GM19467 (cell line): ENCODE measurements around the gene ELANE.

Experiments
- ATAC-seq: cut with Tn5 transposase; IDR thresholded peaks from one replicate; pipeline ENCODE4 v1.9.1; 2021; ENCODE audit warnings: mild to moderate bottlenecking, moderate library complexity; ENCODE audit not compliant: unreplicated experiment

The ELANE gene

DNA sequence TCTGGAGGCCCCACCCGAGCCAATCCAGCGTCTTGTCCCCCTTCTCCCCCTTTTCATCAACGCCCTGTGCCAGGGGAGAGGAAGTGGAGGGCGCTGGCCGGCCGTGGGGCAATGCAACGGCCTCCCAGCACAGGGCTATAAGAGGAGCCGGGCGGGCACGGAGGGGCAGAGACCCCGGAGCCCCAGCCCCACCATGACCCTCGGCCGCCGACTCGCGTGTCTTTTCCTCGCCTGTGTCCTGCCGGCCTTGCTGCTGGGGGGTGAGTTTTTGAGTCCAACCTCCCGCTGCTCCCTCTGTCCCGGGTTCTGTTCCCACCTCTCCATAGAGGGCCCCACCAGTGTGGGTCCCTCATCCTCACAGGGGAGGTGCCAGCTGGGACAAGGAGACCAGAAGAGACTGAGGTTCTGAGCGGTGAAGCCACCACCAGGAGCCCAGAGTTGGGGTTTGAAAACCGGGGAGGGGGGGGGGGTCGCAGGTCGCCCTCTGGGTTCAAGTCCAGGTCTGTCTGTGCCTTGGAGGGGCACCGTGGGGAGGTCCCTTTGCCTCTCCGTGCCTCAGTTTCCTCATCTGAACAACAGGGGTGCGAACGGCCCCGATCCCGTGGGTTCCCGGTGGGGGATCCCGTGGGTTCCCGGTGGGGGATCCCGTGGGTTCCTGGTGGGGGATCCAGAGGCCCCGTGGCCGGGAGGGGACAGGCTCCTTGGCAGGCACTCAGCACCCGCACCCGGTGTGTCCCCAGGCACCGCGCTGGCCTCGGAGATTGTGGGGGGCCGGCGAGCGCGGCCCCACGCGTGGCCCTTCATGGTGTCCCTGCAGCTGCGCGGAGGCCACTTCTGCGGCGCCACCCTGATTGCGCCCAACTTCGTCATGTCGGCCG, at the start of gene ELANE:
TSS of gene ELANE (plus strand) at position 168 of the 878 bp plus-strand sequence. CDS start at position 194, 26 bp downstream.
- ATAC-seq: no peak

DNA sequence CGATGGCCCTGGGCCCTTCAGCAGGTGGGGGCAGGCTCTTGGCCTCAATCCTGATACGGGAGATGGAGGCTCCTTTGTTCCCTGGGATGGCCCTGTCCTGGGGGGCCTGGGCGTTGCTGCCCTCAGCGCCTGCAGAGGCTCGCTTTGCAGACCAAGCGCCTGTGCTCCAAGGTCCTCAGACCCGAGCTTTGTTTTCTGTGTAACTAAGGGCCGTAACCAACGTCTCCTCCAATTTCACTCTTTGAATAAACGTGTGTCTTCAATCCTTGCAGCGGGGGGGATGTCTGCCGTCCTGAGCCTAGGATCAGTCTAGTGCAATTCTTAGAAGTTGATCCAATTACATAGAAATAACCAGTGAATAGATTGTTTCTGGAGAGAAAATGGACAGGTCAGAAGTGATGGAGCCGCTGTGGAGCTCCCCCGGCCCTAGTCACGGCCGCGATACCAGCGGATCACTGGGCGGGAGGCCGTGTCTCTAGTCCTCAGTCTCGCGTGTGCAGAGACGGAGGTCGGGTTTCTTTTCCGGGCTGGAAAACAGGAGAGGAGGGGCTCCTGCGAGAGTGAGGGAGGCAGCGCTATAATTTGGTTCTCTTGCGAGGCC, 49.5 kb upstream of the ELANE start:
- no peak for ATAC-seq

DNA sequence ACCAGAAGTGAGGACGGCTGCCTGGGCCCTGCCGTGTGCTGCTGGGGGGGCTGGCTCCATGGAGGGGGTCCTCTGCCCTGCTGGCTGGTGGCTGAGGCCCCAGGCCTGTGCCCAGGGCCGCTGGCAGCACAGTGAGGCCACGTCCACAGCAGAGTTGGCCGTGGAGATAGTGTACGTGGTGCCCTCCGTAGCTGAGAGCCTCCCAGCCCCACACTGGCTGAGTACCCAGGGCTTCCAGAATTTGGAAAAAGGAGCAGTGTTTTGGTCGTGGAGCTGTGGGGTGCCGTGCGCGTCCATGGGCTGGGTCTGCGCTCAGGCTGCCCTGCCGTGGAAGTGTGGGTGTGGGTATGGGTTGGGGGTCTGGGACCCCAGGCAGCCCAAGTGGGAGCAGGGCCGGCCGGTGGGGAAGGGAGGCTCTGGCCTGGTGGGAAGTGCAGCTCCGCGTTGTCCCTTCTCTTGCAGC, 49.0 kb upstream of the ELANE start:
- ATAC-seq: no peak

DNA sequence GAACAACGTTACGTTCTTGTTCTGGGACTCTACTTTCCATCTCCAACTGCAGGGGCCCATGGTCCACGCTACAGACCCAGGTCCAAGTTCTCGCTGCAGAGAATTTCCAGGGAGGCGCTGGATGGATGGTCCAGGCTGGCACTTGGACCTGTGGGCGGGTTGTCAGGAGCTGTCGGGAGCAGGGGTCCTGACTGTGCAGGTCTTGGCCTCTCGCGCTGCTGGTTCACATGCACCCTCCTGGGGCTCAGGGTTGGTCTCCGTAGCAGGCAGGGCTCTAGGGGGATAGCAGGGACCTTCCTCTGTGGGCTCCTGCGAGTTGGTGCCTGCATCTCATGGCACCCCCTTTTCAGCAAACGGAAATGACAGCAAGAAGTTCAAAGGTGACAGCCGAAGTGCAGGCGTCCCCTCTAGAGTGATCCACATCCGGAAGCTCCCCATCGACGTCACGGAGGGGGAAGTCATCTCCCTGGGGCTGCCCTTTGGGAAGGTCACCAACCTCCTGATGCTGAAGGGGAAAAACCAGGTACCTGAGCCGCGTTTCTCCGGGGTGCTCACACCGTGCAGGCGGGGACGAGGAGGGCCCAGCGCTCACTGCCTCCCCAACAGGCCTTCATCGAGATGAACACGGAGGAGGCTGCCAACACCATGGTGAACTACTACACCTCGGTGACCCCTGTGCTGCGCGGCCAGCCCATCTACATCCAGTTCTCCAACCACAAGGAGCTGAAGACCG, 48.3 kb upstream of the ELANE start:
- no peak for ATAC-seq

DNA sequence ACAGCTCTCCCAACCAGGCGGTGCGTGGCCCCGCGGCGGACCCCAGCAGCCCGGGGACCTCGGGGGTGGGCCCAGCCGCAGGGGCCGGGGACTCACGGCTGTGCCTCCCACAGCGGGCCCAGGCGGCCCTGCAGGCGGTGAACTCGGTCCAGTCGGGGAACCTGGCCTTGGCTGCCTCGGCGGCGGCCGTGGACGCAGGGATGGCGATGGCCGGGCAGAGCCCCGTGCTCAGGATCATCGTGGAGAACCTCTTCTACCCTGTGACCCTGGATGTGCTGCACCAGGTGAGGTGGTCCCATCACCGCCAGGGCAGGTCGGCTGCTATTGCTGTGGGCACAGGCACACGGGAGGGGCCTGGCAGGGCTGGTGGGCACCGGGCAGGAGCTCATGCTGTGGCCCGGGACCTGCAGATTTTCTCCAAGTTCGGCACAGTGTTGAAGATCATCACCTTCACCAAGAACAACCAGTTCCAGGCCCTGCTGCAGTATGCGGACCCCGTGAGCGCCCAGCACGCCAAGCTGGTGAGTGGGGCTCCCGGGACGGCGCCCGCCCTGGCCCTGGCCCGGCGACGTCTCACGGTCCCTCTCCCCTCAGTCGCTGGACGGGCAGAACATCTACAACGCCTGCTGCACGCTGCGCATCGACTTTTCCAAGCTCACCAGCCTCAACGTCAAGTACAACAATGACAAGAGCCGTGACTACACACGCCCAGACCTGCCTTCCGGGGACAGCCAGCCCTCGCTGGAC, 47.5 kb upstream of the ELANE start:
- ATAC-seq: no peak

DNA sequence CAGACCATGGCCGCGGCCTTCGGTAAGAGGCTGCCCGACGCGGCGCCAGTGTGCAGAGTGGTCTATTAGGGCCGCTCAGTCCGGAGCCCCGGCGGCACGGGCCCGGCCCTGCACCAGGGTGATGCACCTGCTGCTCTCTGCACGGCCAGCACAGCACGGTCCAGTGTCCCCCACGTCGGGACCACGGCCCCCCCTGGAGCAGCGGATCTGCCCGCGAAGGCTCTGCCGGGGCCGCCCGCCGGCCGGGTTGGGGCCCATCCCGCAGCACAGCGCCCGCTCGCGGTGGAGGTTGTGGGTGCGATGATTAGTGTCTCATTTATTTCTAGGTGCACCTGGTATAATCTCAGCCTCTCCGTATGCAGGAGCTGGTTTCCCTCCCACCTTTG, 46.9 kb upstream of the ELANE start:
- ATAC-seq: no peak

DNA sequence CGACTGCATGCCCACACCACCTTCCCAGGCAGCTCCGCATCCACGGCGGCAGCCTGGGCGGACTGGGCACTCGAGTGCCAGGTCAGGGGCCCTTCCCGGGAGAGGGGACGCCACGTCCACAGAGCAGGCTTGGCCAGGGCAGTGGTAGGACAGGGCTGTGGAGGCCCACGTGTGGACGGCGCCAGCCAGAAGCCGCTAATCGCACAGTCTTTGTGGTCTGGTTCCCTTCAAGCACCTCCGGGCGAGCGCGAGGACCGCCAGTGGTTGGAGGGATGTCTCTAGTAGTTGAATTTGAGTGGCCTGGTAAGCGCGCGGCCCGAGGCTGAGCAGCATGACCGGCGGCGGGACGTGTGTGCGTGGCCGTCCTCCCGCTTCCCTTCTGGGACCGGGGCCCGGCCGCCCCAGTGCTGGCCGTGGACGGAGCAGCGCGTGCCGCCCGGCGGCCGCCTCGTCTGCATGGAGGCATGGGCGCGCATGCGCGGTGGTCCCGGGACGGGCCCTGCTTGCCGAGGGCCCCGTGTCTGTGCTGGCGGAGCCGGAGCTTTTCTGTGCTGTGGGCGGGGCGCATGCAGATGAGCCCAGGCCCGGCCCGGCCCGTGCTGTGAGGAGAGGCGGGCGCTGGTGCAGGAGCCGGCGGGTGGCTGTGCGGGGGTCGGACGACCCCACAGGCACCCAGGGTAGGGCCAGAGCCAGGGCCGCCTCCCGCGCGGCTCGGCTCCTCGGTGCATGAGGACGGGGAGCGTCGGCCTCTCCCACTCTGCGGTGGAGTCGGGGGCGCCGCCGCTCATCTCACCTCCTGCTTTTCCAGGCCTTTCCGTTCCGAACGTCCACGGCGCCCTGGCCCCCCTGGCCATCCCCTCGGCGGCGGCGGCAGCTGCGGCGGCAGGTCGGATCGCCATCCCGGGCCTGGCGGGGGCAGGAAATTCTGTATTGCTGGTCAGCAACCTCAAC, 46.2 kb upstream of the ELANE start:
- ATAC-seq: no peak

DNA sequence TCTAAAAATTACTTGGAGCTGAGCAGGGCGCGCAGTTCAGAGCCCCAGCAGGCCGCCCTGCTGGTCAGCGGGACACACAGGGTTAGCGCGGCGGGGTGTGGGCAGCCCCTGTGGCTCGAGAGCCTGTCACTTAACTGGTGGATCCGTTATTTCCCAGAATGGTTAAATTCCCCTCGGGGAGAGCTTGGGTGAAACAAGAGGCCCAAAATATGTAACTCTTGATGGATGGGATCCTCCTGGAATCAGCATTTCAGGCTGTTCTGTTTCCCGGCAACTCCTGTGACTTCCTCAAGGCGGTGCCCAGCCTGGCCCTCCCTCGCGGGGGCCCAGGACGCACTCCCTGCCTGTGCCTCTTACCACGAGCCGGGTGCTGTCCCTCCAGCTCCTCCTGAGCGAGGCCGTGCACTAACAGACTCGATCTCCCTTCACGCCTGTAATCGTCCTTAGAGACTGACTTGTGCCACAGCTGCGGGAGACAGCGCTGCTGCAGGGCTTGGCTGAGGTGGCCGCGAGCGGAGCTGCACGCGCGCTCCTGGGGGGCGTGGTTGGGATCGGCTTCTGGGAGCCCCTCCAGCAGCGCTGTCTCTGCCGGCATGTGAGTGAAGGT, 45.2 kb upstream of the ELANE start:
- ATAC-seq: no peak

DNA sequence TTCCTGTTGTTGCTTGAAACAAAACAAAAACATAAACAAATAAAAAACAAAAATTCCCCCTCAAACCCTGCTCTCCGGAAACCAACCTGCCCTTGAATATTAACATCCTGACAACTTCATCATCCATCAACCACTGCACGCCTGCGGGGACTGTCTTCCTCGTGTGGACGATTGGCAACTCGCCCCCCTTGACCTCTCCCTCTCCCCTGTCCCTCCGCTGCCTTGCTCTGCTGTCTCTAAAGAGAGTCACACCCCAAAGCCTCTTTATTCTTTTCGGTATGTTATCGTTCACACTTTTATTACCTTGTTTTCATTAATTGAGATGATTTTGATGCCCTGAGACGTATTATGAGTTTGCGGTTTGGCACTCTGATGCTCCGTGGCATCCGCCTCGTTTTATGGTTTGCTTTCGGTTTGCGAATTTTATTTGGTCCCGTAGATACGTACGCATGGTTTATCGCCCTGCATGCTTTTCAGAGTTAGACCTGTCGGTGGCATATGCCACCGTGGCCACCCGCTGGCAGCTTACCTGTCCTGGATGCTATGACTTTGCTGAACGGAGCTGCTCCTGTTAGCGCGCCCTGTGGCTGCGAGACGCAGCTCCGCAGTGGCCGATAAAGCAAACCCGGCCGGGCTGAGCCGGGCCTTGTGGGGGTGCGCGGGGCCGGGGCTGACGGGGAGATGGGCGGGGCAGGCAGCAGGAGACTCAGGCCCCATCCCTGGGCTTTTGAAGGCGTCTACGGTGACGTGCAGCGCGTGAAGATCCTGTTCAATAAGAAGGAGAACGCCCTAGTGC, 44.3 kb upstream of the ELANE start:
- no peak for ATAC-seq

DNA sequence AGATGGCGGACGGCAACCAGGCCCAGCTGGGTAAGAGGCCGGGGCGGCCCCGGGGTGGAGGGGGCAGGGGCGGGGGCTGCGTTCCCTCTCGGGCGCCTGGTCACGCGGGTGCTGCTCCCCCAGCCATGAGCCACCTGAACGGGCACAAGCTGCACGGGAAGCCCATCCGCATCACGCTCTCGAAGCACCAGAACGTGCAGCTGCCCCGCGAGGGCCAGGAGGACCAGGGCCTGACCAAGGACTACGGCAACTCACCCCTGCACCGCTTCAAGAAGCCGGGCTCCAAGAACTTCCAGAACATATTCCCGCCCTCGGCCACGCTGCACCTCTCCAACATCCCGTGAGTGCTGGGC, 43.7 kb upstream of the ELANE start:
- ATAC-seq: no peak

DNA sequence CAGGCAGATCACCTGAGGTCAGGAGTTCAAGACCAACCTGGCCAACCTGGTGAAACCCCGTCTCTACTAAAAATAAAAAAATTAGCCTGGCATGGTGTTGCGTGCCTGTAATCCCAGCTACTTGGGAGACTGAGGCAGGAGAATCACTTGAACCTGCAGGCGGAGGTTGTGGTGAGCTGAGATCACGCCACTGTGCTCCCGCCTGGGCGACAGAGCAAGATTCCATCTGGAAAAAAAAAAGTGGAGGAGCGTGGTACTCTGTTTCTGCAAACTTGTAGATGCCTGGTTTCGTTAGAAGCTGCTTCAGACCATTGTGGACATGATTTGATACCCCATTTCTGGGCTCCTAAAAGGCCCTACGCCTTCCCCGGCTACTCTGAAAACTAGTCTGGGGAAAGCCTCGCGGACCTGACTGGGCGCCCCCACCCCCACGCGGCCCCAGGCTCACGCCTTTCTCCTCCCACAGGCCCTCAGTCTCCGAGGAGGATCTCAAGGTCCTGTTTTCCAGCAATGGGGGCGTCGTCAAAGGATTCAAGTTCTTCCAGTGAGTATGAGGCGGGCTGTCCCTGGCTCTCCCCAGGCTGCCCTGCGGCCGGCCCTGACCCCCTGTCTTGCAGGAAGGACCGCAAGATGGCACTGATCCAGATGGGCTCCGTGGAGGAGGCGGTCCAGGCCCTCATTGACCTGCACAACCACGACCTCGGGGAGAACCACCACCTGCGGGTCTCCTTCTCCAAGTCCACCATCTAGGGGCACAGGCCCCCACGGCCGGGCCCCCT, 41.8 kb upstream of the ELANE start:
- ATAC-seq: no peak

DNA sequence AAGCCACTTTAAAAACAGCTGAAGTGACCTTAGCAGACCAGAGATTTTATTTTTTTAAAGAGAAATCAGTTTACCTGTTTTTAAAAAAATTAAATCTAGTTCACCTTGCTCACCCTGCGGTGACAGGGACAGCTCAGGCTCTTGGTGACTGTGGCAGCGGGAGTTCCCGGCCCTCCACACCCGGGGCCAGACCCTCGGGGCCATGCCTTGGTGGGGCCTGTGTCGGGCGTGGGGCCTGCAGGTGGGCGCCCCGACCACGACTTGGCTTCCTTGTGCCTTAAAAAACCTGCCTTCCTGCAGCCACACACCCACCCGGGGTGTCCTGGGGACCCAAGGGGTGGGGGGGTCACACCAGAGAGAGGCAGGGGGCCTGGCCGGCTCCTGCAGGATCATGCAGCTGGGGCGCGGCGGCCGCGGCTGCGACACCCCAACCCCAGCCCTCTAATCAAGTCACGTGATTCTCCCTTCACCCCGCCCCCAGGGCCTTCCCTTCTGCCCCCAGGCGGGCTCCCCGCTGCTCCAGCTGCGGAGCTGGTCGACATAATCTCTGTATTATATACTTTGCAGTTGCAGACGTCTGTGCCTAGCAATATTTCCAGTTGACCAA, 41.1 kb upstream of the ELANE start:
- no peak for ATAC-seq

DNA sequence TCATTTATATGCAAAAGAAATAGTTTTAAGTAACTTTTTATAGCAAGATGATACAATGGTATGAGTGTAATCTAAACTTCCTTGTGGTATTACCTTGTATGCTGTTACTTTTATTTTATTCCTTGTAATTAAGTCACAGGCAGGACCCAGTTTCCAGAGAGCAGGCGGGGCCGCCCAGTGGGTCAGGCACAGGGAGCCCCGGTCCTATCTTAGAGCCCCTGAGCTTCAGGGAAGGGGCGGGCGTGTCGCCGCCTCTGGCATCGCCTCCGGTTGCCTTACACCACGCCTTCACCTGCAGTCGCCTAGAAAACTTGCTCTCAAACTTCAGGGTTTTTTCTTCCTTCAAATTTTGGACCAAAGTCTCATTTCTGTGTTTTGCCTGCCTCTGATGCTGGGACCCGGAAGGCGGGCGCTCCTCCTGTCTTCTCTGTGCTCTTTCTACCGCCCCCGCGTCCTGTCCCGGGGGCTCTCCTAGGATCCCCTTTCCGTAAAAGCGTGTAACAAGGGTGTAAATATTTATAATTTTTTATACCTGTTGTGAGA, 40.5 kb upstream of the ELANE start:
- ATAC-seq: no peak

DNA sequence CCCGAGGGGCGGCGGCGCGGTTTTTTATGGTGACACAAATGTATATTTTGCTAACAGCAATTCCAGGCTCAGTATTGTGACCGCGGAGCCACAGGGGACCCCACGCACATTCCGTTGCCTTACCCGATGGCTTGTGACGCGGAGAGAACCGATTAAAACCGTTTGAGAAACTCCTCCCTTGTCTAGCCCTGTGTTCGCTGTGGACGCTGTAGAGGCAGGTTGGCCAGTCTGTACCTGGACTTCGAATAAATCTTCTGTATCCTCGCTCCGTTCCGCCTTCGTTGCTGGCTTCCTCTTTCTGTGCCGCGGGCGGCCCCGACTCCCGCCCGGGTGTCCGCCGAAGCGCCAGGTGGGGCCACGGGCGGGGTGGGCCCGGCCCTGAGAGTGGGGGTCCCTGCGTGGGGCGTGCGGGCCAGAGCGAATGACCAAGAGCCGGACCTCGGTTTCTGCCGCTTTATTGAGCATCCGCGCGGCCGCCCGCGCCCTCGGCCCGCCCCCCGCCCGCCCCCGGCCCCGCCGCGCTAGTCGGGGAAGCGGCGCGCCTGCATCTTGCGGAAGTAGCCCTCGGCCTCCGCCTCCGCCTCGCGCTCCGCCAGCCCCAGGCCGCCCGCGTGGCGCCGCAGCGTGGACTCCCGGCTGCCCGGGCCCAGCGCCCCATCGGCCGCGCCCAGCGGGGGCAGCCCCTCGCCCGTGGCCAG, 39.9 kb upstream of the ELANE start:
- no peak for ATAC-seq

DNA sequence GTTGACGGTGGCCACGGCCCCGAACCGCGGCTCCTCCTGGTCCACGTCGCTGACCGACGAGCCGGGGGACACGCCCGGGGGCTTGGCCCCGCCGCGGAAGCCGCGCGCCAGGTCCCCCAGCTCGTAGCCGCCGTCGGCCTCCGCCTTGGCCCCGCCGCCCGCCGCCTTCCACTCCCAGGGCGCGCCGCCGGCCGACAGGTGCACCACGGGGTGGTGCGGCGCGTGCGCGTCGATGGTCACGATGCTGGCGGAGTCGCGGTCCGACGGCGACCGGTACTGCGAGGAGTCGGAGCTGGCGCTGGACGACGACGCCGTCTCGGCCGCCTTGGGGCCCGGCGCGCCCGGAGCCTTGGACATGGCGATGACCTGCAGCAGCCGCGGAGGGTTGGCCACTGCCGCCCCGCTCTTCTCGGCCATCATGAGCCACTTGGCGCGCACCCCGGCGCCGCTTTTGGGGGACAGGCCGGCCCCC, 39.3 kb upstream of the ELANE start:
- ATAC-seq: no peak
